Measurements from ENCODE around the gene CCL22. TPM values are rescaled to one million over a fixed set of nuclear protein-coding genes. Genes with fewer than 3 reads are reported as not detected.

Gene CCL22, protein sequence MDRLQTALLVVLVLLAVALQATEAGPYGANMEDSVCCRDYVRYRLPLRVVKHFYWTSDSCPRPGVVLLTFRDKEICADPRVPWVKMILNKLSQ
- total RNA-seq (2014; rRNA removed; shearing (Covaris generic)) (not detected in 2 replicates), polyA plus RNA-seq (2016; fragmentation: Nextera tagmentation; extraction: Ambion mirVana) (0.19 and 0.42 TPM in 2 replicates)
- long read RNA-seq: 0 reads

DNA sequence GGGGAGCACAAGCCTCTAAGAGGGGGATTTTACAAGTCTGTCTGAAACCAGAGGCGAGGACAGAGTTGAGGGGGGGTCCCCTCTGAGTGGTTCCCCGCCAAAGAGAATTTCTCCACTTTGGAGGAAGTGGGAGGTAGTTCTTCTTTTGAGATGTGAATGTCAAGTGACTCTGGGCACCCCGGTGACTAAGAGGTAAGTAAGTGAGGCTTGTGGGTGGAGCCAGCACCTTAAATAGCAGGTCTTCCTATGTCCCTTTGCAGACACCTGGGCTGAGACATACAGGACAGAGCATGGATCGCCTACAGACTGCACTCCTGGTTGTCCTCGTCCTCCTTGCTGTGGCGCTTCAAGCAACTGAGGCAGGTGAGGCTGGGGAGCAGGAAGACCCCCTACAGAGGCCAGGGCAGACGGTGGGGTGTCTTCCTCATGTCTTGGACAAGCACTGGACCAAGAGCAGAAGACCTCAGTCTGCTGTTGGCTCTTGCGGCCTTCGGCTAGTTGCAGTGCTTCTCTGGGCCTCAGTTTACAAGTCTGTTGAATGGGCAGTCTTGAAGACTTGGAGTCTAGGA is at the start of gene CCL22:
Gene CCL22, plus strand, starts transcription at position 257 of the 569 bp plus-strand sequence. Its CDS starts 34 bp downstream, at position 291.
- no peak within 1 kb of the TSS for H3K4me3 Mint-ChIP-seq
- H3K36me3 ChIP-seq (ENCODE audit: insufficient read depth): no peaks in the 10 kb centered on the region
- no peaks in the 10 kb centered on the region for H3K9me2 ChIP-seq (ENCODE audit: insufficient read depth)
- H3K9me3 Mint-ChIP-seq: no peaks in the 10 kb centered on the region
- TF ChIP-seq, protein P1, sequence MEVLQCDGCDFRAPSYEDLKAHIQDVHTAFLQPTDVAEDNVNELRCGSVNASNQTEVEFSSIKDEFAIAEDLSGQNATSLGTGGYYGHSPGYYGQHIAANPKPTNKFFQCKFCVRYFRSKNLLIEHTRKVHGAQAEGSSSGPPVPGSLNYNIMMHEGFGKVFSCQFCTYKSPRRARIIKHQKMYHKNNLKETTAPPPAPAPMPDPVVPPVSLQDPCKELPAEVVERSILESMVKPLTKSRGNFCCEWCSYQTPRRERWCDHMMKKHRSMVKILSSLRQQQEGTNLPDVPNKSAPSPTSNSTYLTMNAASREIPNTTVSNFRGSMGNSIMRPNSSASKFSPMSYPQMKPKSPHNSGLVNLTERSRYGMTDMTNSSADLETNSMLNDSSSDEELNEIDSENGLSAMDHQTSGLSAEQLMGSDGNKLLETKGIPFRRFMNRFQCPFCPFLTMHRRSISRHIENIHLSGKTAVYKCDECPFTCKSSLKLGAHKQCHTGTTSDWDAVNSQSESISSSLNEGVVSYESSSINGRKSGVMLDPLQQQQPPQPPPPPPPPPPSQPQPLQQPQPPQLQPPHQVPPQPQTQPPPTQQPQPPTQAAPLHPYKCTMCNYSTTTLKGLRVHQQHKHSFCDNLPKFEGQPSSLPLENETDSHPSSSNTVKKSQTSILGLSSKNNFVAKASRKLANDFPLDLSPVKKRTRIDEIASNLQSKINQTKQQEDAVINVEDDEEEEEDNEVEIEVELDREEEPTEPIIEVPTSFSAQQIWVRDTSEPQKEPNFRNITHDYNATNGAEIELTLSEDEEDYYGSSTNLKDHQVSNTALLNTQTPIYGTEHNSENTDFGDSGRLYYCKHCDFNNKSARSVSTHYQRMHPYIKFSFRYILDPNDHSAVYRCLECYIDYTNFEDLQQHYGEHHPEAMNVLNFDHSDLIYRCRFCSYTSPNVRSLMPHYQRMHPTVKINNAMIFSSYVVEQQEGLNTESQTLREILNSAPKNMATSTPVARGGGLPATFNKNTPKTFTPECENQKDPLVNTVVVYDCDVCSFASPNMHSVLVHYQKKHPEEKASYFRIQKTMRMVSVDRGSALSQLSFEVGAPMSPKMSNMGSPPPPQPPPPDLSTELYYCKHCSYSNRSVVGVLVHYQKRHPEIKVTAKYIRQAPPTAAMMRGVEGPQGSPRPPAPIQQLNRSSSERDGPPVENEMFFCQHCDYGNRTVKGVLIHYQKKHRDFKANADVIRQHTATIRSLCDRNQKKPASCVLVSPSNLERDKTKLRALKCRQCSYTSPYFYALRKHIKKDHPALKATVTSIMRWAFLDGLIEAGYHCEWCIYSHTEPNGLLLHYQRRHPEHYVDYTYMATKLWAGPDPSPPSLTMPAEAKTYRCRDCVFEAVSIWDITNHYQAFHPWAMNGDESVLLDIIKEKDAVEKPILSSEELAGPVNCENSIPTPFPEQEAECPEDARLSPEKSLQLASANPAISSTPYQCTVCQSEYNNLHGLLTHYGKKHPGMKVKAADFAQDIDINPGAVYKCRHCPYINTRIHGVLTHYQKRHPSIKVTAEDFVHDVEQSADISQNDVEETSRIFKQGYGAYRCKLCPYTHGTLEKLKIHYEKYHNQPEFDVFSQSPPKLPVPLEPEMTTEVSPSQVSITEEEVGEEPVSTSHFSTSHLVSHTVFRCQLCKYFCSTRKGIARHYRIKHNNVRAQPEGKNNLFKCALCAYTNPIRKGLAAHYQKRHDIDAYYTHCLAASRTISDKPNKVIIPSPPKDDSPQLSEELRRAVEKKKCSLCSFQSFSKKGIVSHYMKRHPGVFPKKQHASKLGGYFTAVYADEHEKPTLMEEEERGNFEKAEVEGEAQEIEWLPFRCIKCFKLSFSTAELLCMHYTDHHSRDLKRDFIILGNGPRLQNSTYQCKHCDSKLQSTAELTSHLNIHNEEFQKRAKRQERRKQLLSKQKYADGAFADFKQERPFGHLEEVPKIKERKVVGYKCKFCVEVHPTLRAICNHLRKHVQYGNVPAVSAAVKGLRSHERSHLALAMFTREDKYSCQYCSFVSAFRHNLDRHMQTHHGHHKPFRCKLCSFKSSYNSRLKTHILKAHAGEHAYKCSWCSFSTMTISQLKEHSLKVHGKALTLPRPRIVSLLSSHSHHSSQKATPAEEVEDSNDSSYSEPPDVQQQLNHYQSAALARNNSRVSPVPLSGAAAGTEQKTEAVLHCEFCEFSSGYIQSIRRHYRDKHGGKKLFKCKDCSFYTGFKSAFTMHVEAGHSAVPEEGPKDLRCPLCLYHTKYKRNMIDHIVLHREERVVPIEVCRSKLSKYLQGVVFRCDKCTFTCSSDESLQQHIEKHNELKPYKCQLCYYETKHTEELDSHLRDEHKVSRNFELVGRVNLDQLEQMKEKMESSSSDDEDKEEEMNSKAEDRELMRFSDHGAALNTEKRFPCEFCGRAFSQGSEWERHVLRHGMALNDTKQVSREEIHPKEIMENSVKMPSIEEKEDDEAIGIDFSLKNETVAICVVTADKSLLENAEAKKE (CRISPR knock-in tag; IDR thresholded peaks at IDR 0.05): no peak
- TF ChIP-seq EZH2phosphoT487 (IDR thresholded peaks at IDR 0.05; ENCODE audit: unreplicated experiment) (no peak), JUNB (IDR thresholded peaks at IDR 0.05; ENCODE audit: unreplicated experiment) (no peak), ZNF114 (CRISPR knock-in tag; IDR thresholded peaks at IDR 0.05) (no peak), NANOG (IDR thresholded peaks at IDR 0.05; ENCODE audit: borderline replicate concordance) (no peak), ZNF331 (CRISPR knock-in tag; IDR thresholded peaks at IDR 0.05; ENCODE audit: low read depth) (no peak), EZH2 (IDR thresholded peaks at IDR 0.05; ENCODE audit: low read depth, unreplicated experiment) (no peak), POLR2AphosphoS5 (IDR thresholded peaks at IDR 0.05; ENCODE audit: low read depth) (no peak), STAT1 (IDR thresholded peaks at IDR 0.05; ENCODE audit: unreplicated experiment) (no peak), CREB1 (CRISPR knock-in tag; IDR thresholded peaks at IDR 0.05; ENCODE audit: low read depth) (no peak)
- TF ChIP-seq, protein P2, sequence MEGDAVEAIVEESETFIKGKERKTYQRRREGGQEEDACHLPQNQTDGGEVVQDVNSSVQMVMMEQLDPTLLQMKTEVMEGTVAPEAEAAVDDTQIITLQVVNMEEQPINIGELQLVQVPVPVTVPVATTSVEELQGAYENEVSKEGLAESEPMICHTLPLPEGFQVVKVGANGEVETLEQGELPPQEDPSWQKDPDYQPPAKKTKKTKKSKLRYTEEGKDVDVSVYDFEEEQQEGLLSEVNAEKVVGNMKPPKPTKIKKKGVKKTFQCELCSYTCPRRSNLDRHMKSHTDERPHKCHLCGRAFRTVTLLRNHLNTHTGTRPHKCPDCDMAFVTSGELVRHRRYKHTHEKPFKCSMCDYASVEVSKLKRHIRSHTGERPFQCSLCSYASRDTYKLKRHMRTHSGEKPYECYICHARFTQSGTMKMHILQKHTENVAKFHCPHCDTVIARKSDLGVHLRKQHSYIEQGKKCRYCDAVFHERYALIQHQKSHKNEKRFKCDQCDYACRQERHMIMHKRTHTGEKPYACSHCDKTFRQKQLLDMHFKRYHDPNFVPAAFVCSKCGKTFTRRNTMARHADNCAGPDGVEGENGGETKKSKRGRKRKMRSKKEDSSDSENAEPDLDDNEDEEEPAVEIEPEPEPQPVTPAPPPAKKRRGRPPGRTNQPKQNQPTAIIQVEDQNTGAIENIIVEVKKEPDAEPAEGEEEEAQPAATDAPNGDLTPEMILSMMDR (conservative IDR thresholded peaks at IDR 0.05; ENCODE audit: low read depth in 2 of 2): no peak
- TF ChIP-seq, protein P3, sequence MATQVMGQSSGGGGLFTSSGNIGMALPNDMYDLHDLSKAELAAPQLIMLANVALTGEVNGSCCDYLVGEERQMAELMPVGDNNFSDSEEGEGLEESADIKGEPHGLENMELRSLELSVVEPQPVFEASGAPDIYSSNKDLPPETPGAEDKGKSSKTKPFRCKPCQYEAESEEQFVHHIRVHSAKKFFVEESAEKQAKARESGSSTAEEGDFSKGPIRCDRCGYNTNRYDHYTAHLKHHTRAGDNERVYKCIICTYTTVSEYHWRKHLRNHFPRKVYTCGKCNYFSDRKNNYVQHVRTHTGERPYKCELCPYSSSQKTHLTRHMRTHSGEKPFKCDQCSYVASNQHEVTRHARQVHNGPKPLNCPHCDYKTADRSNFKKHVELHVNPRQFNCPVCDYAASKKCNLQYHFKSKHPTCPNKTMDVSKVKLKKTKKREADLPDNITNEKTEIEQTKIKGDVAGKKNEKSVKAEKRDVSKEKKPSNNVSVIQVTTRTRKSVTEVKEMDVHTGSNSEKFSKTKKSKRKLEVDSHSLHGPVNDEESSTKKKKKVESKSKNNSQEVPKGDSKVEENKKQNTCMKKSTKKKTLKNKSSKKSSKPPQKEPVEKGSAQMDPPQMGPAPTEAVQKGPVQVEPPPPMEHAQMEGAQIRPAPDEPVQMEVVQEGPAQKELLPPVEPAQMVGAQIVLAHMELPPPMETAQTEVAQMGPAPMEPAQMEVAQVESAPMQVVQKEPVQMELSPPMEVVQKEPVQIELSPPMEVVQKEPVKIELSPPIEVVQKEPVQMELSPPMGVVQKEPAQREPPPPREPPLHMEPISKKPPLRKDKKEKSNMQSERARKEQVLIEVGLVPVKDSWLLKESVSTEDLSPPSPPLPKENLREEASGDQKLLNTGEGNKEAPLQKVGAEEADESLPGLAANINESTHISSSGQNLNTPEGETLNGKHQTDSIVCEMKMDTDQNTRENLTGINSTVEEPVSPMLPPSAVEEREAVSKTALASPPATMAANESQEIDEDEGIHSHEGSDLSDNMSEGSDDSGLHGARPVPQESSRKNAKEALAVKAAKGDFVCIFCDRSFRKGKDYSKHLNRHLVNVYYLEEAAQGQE (IDR thresholded peaks at IDR 0.05; ENCODE audit: unreplicated experiment): no peak
- TF ChIP-seq, protein P4, sequence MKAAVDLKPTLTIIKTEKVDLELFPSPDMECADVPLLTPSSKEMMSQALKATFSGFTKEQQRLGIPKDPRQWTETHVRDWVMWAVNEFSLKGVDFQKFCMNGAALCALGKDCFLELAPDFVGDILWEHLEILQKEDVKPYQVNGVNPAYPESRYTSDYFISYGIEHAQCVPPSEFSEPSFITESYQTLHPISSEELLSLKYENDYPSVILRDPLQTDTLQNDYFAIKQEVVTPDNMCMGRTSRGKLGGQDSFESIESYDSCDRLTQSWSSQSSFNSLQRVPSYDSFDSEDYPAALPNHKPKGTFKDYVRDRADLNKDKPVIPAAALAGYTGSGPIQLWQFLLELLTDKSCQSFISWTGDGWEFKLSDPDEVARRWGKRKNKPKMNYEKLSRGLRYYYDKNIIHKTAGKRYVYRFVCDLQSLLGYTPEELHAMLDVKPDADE (IDR thresholded peaks at IDR 0.05): no peak
- no peaks in the 10 kb centered on the region for H3K79me2 ChIP-seq (replicated peaks; ENCODE audit: insufficient read depth)
- H3K4me1 Mint-ChIP-seq: peaks cover 6% of the 10 kb centered on the region; the same call in 1 of the 3 replicates
- H3K27me3 ChIP-seq (ENCODE audit: insufficient read depth): no peaks in the 10 kb centered on the region
- ATAC-seq (no peak), DNase-seq (ENCODE audit: low spot score) (no peak)
- H3K4me3 ChIP-seq: no peak within 1 kb of the TSS
- H3K36me3 Mint-ChIP-seq (ENCODE audit: low read depth): no peaks in the 10 kb centered on the region
- H3K27ac Mint-ChIP-seq: no peak within 1 kb of the TSS
- H3K4me1 ChIP-seq (ENCODE audit: insufficient read depth): no peaks in the 10 kb centered on the region
- H4K20me1 ChIP-seq (replicated peaks; ENCODE audit: insufficient read depth): no peaks in the 10 kb centered on the region
- H3F3A ChIP-seq (replicated peaks; ENCODE audit: low read depth): no peaks in the 10 kb centered on the region
- no peak within 1 kb of the TSS for H3K27ac ChIP-seq (ENCODE audit: low read depth)
- peaks cover 12% of the 10 kb centered on the region for H3K27me3 Mint-ChIP-seq (ENCODE audit: insufficient read depth, low read depth, poor library complexity)
- no peak within 1 kb of the TSS for H3K4me2 ChIP-seq
- H2AFZ ChIP-seq: no peak within 1 kb of the TSS; the same call in 1 of the 2 replicates

Measured in GM23338 (cell line).